SH-SY5Y (cell line): Measurements from ENCODE around the gene RABGEF1.

ENCODE experiments used
- GATA2 ChIP-seq: IDR thresholded peaks from 2 replicates; pipeline ENCODE4 v1.6.1; 2011; ENCODE audit warnings: mild to moderate bottlenecking, low read depth, low read length
- GATA3 ChIP-seq: IDR thresholded peaks from 2 replicates; pipeline ENCODE4 v1.6.1; 2011; ENCODE audit warnings: low read depth, mild to moderate bottlenecking, low read length, moderate library complexity

Gene RABGEF1

GRCh38 chr7:66740302-66740979, at the start of gene RABGEF1:
Gene RABGEF1, plus strand, starts transcription at chr7:66740733. Its CDS starts 31,167 bp downstream, at chr7:66771900.
- no peak for TF ChIP-seq GATA2
- TF ChIP-seq GATA3, result no peak

- TF ChIP-seq GATA2, result no peak
- TF ChIP-seq GATA3, result no peak
These were observed 47.2 kb upstream of the RABGEF1 start for GRCh38 chr7:66693331-66693730.

GRCh38 chr7:66694286-66694685, 46.2 kb upstream of the RABGEF1 start:
- TF ChIP-seq GATA3 (no peak), GATA2 (no peak)

- no peak for TF ChIP-seq GATA3
- TF ChIP-seq GATA2, result no peak
These were observed 43.8 kb upstream of the RABGEF1 start for GRCh38 chr7:66696774-66697191.

GRCh38 chr7:66697449-66698438, 42.8 kb upstream of the RABGEF1 start:
- TF ChIP-seq GATA3 (no peak), GATA2 (no peak)

GRCh38 chr7:66698652-66699205, 41.8 kb upstream of the RABGEF1 start:
- TF ChIP-seq GATA2 (no peak), GATA3 (no peak)

GRCh38 chr7:66699998-66700397, 40.5 kb upstream of the RABGEF1 start:
- TF ChIP-seq GATA2 (no peak), GATA3 (no peak)

GRCh38 chr7:66700633-66701131, 39.9 kb upstream of the RABGEF1 start:
- no peak for TF ChIP-seq GATA3

GRCh38 chr7:66707825-66708224, 32.7 kb upstream of the RABGEF1 start:
- TF ChIP-seq GATA3 (no peak), GATA2 (no peak)

GRCh38 chr7:66713687-66714086, 26.8 kb upstream of the RABGEF1 start:
- TF ChIP-seq GATA3 (no peak), GATA2 (no peak)

- TF ChIP-seq GATA3, result no peak
- no peak for TF ChIP-seq GATA2
These were observed 20.0 kb upstream of the RABGEF1 start for GRCh38 chr7:66720561-66720960.

GRCh38 chr7:66725843-66726242, 14.7 kb upstream of the RABGEF1 start:
- TF ChIP-seq GATA3 (no peak), GATA2 (no peak)

- TF ChIP-seq GATA3 (no peak), GATA2 (no peak)
These were observed 13.5 kb upstream of the RABGEF1 start for GRCh38 chr7:66727058-66727457.

GRCh38 chr7:66728571-66728970, 12.0 kb upstream of the RABGEF1 start:
- TF ChIP-seq GATA3 (no peak), GATA2 (no peak)
